GM12875 (cell line): ENCODE data around the gene CD207.
"Not testable (repeated sequence)": the region's sequence is repeated elsewhere in the genome, so short reads cannot be mapped to it uniquely, and the experiment has no call there.

Experiments used
- H3K4me3 ChIP-seq: one replicate; pipeline ENCODE4 v1.5.1; 2011; ENCODE audit warnings: low read depth, low read length, control low read depth
- TF ChIP-seq, protein P1 (sequence below): IDR thresholded peaks from 2 replicates; pipeline ENCODE4 v1.5.1; 2011; ENCODE audit warnings: low read depth, mild to moderate bottlenecking, control low read depth, inconsistent platforms, low read length, moderate library complexity, borderline replicate concordance; ENCODE audit not compliant: insufficient read depth

The CD207 gene

GRCh38 chr2:70835643-70836042 lies at the start of gene CD207:
Gene CD207, minus strand, starts transcription at chr2:70835816. Its CDS starts 40 bp downstream, at chr2:70835776.
- no peak within 1 kb of the TSS for H3K4me3 ChIP-seq
- TF ChIP-seq, protein P1, sequence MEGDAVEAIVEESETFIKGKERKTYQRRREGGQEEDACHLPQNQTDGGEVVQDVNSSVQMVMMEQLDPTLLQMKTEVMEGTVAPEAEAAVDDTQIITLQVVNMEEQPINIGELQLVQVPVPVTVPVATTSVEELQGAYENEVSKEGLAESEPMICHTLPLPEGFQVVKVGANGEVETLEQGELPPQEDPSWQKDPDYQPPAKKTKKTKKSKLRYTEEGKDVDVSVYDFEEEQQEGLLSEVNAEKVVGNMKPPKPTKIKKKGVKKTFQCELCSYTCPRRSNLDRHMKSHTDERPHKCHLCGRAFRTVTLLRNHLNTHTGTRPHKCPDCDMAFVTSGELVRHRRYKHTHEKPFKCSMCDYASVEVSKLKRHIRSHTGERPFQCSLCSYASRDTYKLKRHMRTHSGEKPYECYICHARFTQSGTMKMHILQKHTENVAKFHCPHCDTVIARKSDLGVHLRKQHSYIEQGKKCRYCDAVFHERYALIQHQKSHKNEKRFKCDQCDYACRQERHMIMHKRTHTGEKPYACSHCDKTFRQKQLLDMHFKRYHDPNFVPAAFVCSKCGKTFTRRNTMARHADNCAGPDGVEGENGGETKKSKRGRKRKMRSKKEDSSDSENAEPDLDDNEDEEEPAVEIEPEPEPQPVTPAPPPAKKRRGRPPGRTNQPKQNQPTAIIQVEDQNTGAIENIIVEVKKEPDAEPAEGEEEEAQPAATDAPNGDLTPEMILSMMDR: no peak

DNA sequence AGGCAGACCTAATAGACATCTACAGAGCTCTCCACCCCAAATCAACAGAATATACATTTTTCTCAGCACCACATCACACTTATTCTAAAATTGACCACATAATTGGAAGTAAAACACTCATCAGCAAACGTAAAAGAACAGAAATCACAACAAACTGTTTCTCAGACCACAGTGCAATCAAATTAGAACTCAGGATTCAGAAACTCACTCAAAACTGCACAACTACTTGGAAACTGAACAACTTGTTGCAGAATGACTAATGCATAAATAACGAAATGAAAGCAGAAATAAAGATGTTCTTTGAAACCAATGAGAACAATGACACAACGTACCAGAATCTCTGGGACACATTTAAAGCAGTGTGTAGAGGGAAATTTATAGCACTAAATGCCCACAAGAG lies 42.9 kb upstream of the CD207 start:
- H3K4me3 ChIP-seq: not testable (repeated sequence)

GRCh38 chr2:70876138-70876537 lies 40.5 kb upstream of the CD207 start:
- not testable (repeated sequence) for H3K4me3 ChIP-seq

DNA sequence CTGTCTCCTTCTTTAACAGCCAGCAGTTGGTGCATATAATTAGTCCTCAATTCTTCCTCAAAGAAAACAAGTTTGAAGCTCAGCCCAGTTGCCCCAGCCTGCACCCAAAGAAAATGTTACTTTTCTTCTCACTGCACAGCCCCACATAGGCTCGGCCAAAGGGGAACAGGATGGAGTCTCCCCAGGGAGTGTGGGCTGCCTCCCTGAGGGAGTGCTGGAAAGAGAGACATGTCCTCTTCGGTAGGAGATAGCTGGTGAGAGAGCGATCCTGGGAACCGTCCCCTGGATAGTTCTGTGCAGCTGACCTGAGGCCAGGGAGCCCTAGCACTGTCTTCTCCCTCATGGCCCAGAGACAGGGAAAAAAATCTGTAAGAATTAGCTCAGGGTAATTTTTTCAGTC lies 37.9 kb upstream of the CD207 start:
- TF ChIP-seq, protein P1: no peak
- no peak overlapping the region for H3K4me3 ChIP-seq

GRCh38 chr2:70871398-70872211 lies 36.0 kb upstream of the CD207 start:
- H3K4me3 ChIP-seq: no peak overlapping the region
- TF ChIP-seq, protein P1: peak; percentile 95

DNA sequence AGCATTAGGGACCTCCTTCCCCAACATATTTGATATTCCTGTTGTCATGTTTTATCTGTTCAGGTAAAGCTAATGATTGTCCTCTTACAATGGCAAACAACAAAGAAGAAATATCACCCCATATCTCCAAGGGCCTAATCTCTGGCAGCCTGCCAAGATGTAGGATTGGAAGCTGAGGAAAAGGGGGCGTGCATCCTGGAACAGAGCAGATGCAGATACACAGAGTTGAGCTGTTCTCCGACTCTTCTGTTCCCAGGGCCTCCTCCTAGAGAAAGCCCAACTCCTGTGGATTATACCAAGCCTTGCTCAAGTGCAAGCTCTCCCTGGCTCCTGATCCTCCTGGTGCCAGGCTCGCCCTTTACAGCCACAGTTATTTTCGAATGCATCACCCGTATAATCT lies 35.2 kb upstream of the CD207 start:
- TF ChIP-seq, protein P1: no peak
- no peak overlapping the region for H3K4me3 ChIP-seq

DNA sequence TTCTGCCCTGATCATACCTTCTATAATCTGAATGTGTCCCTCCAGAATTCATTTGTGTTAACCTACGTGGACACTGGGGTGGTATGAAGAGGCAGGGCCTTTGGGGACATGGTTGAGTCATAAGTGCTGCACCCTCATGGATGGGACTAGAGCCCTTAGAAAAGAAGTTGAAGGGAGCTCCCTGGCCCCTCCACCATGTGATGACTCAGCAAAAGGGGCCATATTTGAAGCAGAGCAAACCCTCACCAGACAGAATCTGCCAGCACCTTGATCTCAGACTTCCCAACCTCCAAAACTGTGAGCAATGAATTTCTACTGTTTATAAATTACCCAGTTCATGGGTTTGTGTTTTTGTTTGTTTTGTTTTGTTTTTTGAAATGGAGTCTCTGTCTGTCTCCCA lies 33.4 kb upstream of the CD207 start:
- TF ChIP-seq, protein P1: no peak
- no peak overlapping the region for H3K4me3 ChIP-seq

DNA sequence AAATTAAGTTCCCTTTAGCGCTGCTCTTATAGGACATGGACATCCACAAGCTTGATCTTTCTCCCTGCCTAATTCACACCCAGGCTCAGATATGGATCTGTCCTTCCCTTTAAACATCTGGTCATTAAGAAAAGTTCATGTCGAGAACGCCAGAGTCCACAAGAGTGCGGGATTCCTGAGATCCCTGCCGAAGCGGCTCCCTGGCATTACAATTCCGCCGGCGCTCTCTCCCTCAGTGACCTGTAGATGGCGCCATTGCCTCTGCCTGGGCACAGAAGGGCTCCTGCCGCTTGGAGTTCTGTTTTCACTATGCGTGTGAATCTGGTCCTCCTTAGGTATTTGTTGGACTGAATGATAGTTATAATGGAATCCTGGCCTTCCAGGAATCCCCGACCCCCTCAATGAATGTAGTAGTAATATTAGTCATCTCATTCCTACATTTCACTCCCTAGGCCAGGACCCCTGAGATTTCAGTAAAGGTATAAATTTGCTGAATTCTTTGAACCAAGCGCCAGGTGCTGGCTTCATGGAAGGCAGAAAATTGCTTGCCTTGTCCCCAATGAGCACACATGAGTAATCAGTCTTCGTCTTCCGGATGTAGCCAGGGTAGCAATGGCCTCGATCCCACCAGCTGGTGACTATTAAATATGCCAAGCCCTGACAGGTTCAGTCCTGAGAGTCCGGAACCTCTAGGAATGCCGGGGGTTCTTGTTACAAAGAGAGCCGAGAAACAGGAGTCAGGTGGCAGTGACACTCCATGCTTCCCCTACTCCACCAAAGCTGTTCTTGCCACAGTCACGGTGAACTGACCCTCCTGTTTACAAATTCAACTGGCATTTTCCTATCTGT lies 26.4 kb upstream of the CD207 start:
- H3K4me3 ChIP-seq: no peak overlapping the region
- TF ChIP-seq, protein P1: peak; percentile 97
